Mesothelial cell of epicardium (in vitro differentiated cells): ENCODE measurements around the gene PHF13. TPM values are rescaled to one million over a fixed set of nuclear protein-coding genes. Genes with fewer than 3 reads are reported as not detected.
A peak's percentile ranks its signal among the peaks of the same experiment; 100 is the strongest.

Source experiments
- DNase-seq, 2 experiments: peaks; one replicate each; pipeline ENCODE4 v3.0.0; 2021; ENCODE audit warnings: low spot score in 2 of 2; ENCODE audit not compliant: unreplicated experiment in 2 of 2
- H3K27ac Mint-ChIP-seq: 2 replicates; pipeline ENCODE4 v1.8.0; 2021; ENCODE audit warnings: mixed read lengths
- H3K27me3 Mint-ChIP-seq: 2 replicates; pipeline ENCODE4 v1.8.0; 2021; ENCODE audit warnings: low read depth, mixed read lengths
- H3K36me3 Mint-ChIP-seq: 2 replicates; pipeline ENCODE4 v1.8.0; 2021; ENCODE audit warnings: mixed read lengths
- H3K4me1 Mint-ChIP-seq: 2 replicates; pipeline ENCODE4 v1.8.0; 2021; ENCODE audit warnings: mixed read lengths
- H3K4me3 Mint-ChIP-seq: 2 replicates; pipeline ENCODE4 v1.8.0; 2021; ENCODE audit warnings: mild to moderate bottlenecking, moderate library complexity, mixed read lengths
- H3K9me3 Mint-ChIP-seq: 2 replicates; pipeline ENCODE4 v1.8.0; 2021; ENCODE audit warnings: mixed read lengths
- total RNA-seq: library from RNA; stranded (reverse); gene quantifications from 3 replicates; pipeline ENCODE4 v1.2.1, GENCODE V29; 2021
- TF ChIP-seq, protein P1 (sequence below): fragments of 200-600 bp; sonication (generic); IDR thresholded peaks from one replicate; pipeline ENCODE4 v1.5.0; 2021; ENCODE audit warnings: antibody characterized with exemption; ENCODE audit not compliant: unreplicated experiment

The PHF13 gene
- total RNA-seq, 1 donor from 2014 or later: 34.0 TPM

- TF ChIP-seq, protein P1, sequence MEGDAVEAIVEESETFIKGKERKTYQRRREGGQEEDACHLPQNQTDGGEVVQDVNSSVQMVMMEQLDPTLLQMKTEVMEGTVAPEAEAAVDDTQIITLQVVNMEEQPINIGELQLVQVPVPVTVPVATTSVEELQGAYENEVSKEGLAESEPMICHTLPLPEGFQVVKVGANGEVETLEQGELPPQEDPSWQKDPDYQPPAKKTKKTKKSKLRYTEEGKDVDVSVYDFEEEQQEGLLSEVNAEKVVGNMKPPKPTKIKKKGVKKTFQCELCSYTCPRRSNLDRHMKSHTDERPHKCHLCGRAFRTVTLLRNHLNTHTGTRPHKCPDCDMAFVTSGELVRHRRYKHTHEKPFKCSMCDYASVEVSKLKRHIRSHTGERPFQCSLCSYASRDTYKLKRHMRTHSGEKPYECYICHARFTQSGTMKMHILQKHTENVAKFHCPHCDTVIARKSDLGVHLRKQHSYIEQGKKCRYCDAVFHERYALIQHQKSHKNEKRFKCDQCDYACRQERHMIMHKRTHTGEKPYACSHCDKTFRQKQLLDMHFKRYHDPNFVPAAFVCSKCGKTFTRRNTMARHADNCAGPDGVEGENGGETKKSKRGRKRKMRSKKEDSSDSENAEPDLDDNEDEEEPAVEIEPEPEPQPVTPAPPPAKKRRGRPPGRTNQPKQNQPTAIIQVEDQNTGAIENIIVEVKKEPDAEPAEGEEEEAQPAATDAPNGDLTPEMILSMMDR: no peak
- Mint-ChIP-seq H3K36me3 (peaks cover 35% of the 10 kb centered on the region), H3K4me1 (peaks cover 30% of the 10 kb centered on the region), H3K27ac (peak overlapping the region; percentile 81), H3K4me3 (peak overlapping the region; percentile 81), H3K27me3 (no peaks in the 10 kb centered on the region), H3K9me3 (no peaks in the 10 kb centered on the region)
- no peak for DNase-seq
Observed at GRCh38 chr1:6625584-6626149, 12.1 kb downstream of the PHF13 start.

GRCh38 chr1:6627031-6627430, 13.5 kb downstream of the PHF13 start:
- Mint-ChIP-seq H3K4me1 (peaks cover 30% of the 10 kb centered on the region), H3K27me3 (no peaks in the 10 kb centered on the region), H3K4me3 (peak overlapping the region; percentile 81), H3K27ac (no peak overlapping the region), H3K36me3 (peaks cover 31% of the 10 kb centered on the region), H3K9me3 (no peaks in the 10 kb centered on the region)
- no peak for DNase-seq
- TF ChIP-seq, protein P1: no peak

GRCh38 chr1:6627841-6628545, 14.5 kb downstream of the PHF13 start:
- no peaks in the 10 kb centered on the region for H3K9me3 Mint-ChIP-seq
- peak overlapping the region; percentile 81 for H3K4me3 Mint-ChIP-seq
- TF ChIP-seq, protein P1: no peak
- peaks cover 27% of the 10 kb centered on the region for H3K36me3 Mint-ChIP-seq
- H3K27ac Mint-ChIP-seq: no peak overlapping the region
- no peaks in the 10 kb centered on the region for H3K27me3 Mint-ChIP-seq
- peaks cover 22% of the 10 kb centered on the region for H3K4me1 Mint-ChIP-seq
- DNase-seq: no peak

DNA sequence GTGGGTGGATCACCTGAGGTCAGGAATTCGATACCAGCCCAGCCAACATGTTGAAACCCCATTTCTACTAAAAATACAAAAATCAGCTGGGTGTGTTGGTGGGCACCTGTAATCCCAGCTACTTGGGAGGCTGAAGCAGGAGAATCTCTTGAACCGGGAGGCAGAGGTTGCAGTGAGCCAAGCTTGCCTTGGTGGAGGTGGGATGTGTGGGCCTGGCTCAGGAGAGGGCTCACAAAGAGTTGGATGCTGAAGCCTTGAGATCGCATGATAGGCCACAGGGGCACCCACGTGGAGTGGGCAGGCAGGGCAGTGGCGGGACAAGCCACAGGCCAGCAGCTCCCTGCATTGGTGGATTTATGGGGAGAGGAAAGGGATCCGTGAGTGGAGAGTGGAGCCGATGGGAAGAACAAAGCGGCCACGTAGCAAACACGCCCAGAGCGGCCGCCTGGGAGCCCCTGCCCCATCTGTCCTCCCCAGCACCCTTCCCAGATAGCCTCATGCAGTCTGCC, 15.5 kb downstream of the PHF13 start:
- Mint-ChIP-seq H3K36me3 (peaks cover 21% of the 10 kb centered on the region), H3K4me1 (peaks cover 15% of the 10 kb centered on the region), H3K4me3 (no peak overlapping the region), H3K9me3 (no peaks in the 10 kb centered on the region), H3K27ac (no peak overlapping the region), H3K27me3 (no peaks in the 10 kb centered on the region)
- no peak for DNase-seq
- TF ChIP-seq, protein P1: no peak

GRCh38 chr1:6630027-6630426, 16.5 kb downstream of the PHF13 start:
- Mint-ChIP-seq H3K27ac (no peak overlapping the region), H3K9me3 (no peaks in the 10 kb centered on the region), H3K27me3 (no peaks in the 10 kb centered on the region), H3K36me3 (peaks cover 21% of the 10 kb centered on the region), H3K4me1 (peaks cover 12% of the 10 kb centered on the region), H3K4me3 (no peak overlapping the region)
- TF ChIP-seq, protein P1: no peak
- no peak for DNase-seq
